ENCODE results near the gene HS6ST2. TPM values are rescaled to one million over a fixed set of nuclear protein-coding genes. Genes with fewer than 3 reads are reported as not detected.

Gene HS6ST2
- total RNA-seq, 1 experiment from 2014 or later, result 8.1 TPM

DNA sequence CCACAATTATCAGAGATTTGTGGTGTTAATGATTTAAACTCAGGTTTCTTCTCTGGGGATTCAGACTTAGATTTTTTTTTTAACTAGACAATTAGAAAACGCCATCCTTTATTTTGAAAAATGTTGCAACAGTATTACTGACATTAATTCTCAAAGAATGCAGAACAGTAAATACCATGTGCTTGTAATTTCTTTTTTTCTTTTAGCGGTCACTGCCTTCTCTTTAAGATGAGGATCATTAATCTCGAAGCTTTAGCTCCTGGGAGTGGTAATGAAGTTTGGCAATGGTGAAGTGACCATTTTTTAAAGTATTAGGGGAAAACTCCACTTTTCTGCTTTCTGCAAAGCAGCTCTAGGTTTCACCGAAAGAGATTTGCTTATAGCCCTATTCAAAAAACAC lies 305.6 kb downstream of the HS6ST2 start (continued):
- TF ChIP-seq ZNF263 (CRISPR knock-in tag; IDR thresholded peaks at IDR 0.05; ENCODE audit: low read depth) (no peak), SP1 (CRISPR knock-in tag; conservative IDR thresholded peaks at IDR 0.05) (no peak)
- TF ChIP-seq, protein P1, sequence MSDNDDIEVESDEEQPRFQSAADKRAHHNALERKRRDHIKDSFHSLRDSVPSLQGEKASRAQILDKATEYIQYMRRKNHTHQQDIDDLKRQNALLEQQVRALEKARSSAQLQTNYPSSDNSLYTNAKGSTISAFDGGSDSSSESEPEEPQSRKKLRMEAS (CRISPR knock-in tag; IDR thresholded peaks at IDR 0.05), result no peak

DNA sequence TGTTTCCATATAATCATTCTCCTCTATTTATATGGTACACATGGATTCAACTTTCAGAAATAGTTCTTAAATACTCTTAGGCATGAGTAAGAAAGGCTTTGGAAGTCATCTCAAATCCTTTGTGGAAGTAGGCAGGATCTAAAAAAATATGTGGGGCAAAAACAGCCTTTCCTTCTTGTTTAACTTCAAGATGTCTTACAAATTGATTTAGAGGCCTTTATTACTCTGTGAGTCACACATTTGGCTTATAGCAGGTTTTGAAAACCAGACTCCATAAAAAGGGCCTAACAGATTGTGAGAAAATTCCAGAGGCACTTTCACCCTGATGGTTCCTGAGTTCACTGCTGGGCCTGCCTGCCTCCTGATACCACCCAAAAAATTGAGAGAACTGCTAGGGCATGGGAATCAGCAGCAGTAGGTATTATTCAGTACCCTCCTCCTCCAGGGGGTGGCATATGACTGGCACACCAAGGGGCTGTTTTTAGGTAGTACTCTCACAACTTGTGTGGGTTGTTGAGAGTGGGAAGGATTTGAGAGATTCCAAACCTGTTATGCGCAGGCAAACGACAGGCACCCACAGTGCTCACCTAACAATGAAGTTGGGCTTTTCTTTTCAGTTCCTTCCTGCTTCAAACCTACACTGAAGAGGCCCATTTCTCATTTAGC lies 306.9 kb downstream of the HS6ST2 start:
- peak; percentile 9 for DNase-seq (ENCODE audit: low spot score)
- Mint-ChIP-seq H3K27me3 (ENCODE audit: low read depth) (peaks cover 4% of the 10 kb centered on the region), H3K27ac (no peak overlapping the region), H3K4me3 (no peak overlapping the region), H3K9me3 (peaks cover 8% of the 10 kb centered on the region), H3K4me1 (peaks cover 19% of the 10 kb centered on the region), H3K36me3 (peaks cover 3% of the 10 kb centered on the region; the same call in 1 of the 2 replicates)
- CTCF ChIA-PET, result no interaction called here
- TF ChIP-seq, protein P2, sequence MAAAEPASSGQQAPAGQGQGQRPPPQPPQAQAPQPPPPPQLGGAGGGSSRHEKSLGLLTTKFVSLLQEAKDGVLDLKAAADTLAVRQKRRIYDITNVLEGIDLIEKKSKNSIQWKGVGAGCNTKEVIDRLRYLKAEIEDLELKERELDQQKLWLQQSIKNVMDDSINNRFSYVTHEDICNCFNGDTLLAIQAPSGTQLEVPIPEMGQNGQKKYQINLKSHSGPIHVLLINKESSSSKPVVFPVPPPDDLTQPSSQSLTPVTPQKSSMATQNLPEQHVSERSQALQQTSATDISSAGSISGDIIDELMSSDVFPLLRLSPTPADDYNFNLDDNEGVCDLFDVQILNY (CRISPR knock-in tag; IDR thresholded peaks at IDR 0.05), result no peak
- TF ChIP-seq, protein P3, sequence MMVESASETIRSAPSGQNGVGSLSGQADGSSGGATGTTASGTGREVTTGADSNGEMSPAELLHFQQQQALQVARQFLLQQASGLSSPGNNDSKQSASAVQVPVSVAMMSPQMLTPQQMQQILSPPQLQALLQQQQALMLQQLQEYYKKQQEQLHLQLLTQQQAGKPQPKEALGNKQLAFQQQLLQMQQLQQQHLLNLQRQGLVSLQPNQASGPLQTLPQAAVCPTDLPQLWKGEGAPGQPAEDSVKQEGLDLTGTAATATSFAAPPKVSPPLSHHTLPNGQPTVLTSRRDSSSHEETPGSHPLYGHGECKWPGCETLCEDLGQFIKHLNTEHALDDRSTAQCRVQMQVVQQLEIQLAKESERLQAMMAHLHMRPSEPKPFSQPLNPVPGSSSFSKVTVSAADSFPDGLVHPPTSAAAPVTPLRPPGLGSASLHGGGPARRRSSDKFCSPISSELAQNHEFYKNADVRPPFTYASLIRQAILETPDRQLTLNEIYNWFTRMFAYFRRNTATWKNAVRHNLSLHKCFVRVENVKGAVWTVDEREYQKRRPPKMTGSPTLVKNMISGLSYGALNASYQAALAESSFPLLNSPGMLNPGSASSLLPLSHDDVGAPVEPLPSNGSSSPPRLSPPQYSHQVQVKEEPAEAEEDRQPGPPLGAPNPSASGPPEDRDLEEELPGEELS (CRISPR knock-in tag; IDR thresholded peaks at IDR 0.05), result no peak
- POLR2A ChIA-PET, result no interaction called here
- peak; percentile 69 for ATAC-seq

DNA sequence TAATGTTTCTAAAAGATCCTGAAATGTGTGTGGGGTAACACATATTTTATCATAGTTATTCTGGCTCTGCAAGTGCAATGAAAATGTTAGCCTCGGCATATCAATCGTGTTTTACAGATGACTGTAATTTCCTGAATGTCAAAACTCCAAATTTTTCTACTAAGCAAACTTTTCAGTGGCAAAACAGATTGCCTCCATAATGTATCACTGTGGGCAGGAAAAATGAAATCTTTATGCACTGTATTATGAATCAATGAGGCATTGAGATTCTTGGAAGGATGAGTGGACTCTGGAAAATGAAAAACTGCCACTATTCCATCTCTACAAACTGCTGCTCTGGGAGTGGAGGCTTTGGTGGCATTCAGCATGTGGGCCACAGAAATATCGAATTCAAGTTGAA lies 309.5 kb downstream of the HS6ST2 start:
- H3K36me3 Mint-ChIP-seq, result peaks cover 3% of the 10 kb centered on the region; the same call in 1 of the 2 replicates
- no peak overlapping the region for H3K4me3 Mint-ChIP-seq
- peaks cover 4% of the 10 kb centered on the region for H3K27me3 Mint-ChIP-seq (ENCODE audit: low read depth)
- no peak for ATAC-seq
- no peak for DNase-seq (ENCODE audit: low spot score)
- CTCF ChIA-PET, result no interaction called here
- POLR2A ChIA-PET, result no interaction called here
- no peak overlapping the region for H3K27ac Mint-ChIP-seq
- peaks cover 9% of the 10 kb centered on the region for H3K9me3 Mint-ChIP-seq
- TF ChIP-seq, protein P4, sequence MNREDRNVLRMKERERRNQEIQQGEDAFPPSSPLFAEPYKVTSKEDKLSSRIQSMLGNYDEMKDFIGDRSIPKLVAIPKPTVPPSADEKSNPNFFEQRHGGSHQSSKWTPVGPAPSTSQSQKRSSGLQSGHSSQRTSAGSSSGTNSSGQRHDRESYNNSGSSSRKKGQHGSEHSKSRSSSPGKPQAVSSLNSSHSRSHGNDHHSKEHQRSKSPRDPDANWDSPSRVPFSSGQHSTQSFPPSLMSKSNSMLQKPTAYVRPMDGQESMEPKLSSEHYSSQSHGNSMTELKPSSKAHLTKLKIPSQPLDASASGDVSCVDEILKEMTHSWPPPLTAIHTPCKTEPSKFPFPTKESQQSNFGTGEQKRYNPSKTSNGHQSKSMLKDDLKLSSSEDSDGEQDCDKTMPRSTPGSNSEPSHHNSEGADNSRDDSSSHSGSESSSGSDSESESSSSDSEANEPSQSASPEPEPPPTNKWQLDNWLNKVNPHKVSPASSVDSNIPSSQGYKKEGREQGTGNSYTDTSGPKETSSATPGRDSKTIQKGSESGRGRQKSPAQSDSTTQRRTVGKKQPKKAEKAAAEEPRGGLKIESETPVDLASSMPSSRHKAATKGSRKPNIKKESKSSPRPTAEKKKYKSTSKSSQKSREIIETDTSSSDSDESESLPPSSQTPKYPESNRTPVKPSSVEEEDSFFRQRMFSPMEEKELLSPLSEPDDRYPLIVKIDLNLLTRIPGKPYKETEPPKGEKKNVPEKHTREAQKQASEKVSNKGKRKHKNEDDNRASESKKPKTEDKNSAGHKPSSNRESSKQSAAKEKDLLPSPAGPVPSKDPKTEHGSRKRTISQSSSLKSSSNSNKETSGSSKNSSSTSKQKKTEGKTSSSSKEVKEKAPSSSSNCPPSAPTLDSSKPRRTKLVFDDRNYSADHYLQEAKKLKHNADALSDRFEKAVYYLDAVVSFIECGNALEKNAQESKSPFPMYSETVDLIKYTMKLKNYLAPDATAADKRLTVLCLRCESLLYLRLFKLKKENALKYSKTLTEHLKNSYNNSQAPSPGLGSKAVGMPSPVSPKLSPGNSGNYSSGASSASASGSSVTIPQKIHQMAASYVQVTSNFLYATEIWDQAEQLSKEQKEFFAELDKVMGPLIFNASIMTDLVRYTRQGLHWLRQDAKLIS (CRISPR knock-in tag; IDR thresholded peaks at IDR 0.05; ENCODE audit: borderline replicate concordance), result no peak
- TF ChIP-seq SP1 (CRISPR knock-in tag; conservative IDR thresholded peaks at IDR 0.05), result no peak
- TF ChIP-seq ELF4 (CRISPR knock-in tag; IDR thresholded peaks at IDR 0.05; ENCODE audit: low read depth), result no peak
- no peak for TF ChIP-seq SOX15 (CRISPR knock-in tag; IDR thresholded peaks at IDR 0.05)
- TF ChIP-seq ZNF263 (CRISPR knock-in tag; IDR thresholded peaks at IDR 0.05; ENCODE audit: low read depth), result no peak
- no peak for TF ChIP-seq ZBTB21 (CRISPR knock-in tag; IDR thresholded peaks at IDR 0.05; ENCODE audit: borderline replicate concordance)
- TF ChIP-seq, protein P3 (CRISPR knock-in tag; IDR thresholded peaks at IDR 0.05), result no peak
- H3K4me1 Mint-ChIP-seq, result peaks cover 19% of the 10 kb centered on the region

DNA sequence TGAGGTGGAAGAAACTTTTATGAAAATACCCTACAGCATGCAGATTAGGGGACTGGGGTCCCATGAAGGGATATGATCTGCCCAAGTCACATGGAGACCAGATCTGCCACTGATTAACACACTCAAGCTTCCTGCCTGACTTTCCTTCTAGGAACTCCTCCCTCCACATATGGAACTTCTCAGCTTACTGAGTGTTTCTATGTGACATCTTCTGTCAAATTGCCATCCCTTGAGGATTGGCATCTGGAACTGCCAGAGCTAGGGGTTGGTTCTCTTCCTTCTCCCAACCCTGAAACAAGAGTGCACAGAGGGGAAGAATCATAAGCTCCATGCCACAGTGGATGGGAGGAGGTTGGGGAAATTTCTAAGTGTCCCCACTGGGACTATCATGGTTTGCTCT lies 319.0 kb downstream of the HS6ST2 start:
- H3K36me3 Mint-ChIP-seq, result no peaks in the 10 kb centered on the region
- no peak overlapping the region for H3K27ac Mint-ChIP-seq
- ChIA-PET CTCF (no interaction called here), POLR2A (no interaction called here)
- H3K4me3 Mint-ChIP-seq, result no peak overlapping the region
- H3K9me3 Mint-ChIP-seq, result no peaks in the 10 kb centered on the region
- ATAC-seq (no peak), DNase-seq (ENCODE audit: low spot score) (no peak)
- H3K4me1 Mint-ChIP-seq, result no peaks in the 10 kb centered on the region
- H3K27me3 Mint-ChIP-seq (ENCODE audit: low read depth), result peaks cover under 1% of the 10 kb centered on the region; the same call in 1 of the 2 replicates
- TF ChIP-seq PRRX2 (CRISPR knock-in tag; IDR thresholded peaks at IDR 0.05), result no peak
- TF ChIP-seq, protein P5, sequence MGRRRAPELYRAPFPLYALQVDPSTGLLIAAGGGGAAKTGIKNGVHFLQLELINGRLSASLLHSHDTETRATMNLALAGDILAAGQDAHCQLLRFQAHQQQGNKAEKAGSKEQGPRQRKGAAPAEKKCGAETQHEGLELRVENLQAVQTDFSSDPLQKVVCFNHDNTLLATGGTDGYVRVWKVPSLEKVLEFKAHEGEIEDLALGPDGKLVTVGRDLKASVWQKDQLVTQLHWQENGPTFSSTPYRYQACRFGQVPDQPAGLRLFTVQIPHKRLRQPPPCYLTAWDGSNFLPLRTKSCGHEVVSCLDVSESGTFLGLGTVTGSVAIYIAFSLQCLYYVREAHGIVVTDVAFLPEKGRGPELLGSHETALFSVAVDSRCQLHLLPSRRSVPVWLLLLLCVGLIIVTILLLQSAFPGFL (CRISPR knock-in tag; IDR thresholded peaks at IDR 0.05; ENCODE audit: borderline replicate concordance), result no peak
- TF ChIP-seq, protein P3 (CRISPR knock-in tag; IDR thresholded peaks at IDR 0.05), result no peak

Data from WTC11 (cell line).